Suprapubic skin (tissue), 3 donors: ENCODE results near the gene RHBDF1.

Experiments
- CTCF ChIP-seq, 2 donors: fragments of 200-600 bp in 1 of 2; fragments of 450-650 bp in 1 of 2; sonication (generic) in 1 of 2; IDR thresholded peaks; one replicate each; pipeline ENCODE4 v1.5.1; 2016 to 2019; ENCODE audit warnings: antibody characterized with exemption in 2 of 2, mild to moderate bottlenecking in 1 of 2, moderate library complexity in 1 of 2
- POLR2A ChIP-seq, 2 donors: fragments of 450-650 bp; IDR thresholded peaks; one replicate each; pipeline ENCODE4 v1.6.1; 2017; ENCODE audit warnings: antibody characterized with exemption in 2 of 2, mild to moderate bottlenecking in 2 of 2, moderate library complexity in 2 of 2

- TF ChIP-seq POLR2A (IDR thresholded peaks at IDR 0.05), result no peak
- no peak for TF ChIP-seq CTCF (IDR thresholded peaks at IDR 0.05)
Observed at GRCh38 chr16:71210-71539, 1.3 kb downstream of the RHBDF1 start.
